ENCODE results near the gene CLBA1.
"Not testable (repeated sequence)": the region's sequence is repeated elsewhere in the genome, so short reads cannot be mapped to it uniquely, and the experiment has no call there.

The CLBA1 gene

DNA sequence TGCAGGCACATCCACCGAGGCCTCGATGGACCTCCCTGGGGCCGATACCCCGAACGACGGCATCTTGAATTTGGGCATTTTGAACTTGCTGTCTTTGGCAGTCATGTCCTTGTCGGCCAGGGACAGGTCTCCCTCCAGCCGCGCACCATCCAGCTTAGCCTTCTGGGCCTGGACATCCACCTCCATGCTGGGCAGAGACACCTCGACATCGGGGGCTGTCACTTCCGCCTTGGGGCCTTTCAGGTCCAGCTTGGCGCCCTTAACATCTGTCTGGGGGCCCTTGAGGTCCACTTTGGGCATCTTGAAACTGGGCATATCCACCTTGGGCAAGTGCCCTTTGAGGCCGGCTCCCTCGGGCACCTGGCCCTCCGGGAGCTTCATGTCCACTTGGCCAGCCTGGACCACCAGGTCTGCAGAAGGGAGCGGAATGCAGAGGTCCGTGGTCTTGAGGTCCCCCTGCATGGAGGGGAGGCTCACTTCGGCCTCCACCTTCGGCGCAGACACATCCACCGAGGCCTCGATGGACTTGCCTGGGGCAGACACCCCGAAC is 36.1 kb upstream of the CLBA1 start:
- 95% methylated on average over 18 of the region's 24 CpGs for WGBS

DNA sequence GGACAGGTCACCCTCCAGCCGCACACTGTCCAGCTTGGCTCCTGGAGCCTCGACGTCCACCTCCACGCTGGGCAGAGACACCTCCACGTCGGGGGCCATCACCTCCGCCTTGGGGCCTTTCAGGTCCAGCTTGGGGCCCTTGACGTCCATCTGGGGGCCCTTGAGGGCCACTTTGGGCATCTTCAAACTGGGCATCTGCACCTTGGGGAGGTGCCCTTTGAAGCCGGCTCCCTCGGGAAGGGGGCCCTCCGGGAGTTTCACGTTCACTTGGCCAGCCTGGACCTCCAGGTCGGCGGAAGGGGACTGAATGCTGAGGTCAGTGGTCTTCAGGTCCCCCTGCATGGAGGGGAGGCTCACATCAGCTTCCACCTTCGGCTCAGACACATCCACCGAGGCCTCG is 35.6 kb upstream of the CLBA1 start:
- H3K4me3 ChIP-seq (ENCODE audit: low read length) = no peak overlapping the region
- H3K36me3 ChIP-seq (ENCODE audit: insufficient read depth, low read length) = no peaks in the 10 kb centered on the region
- no peaks in the 10 kb centered on the region for H3K27me3 ChIP-seq (ENCODE audit: insufficient read depth, low read length)
- no peak overlapping the region for H3K9ac ChIP-seq (ENCODE audit: low read depth, low read length)
- H3K4me1 ChIP-seq (ENCODE audit: insufficient read depth, low read length) = no peaks in the 10 kb centered on the region
- no peak overlapping the region for H3K27ac ChIP-seq (ENCODE audit: low read depth, low read length)
- no peaks in the 10 kb centered on the region for H3K9me3 ChIP-seq (ENCODE audit: insufficient read depth, low read depth, low read length)
- 95% methylated on average over 17 of the region's 17 CpGs for WGBS

More for the DNA sequence above, 36.1 kb upstream of the CLBA1 start:
- H3K27ac ChIP-seq (ENCODE audit: low read depth, low read length); H3K27me3 ChIP-seq (ENCODE audit: insufficient read depth, low read length); H3K9ac ChIP-seq (ENCODE audit: low read depth, low read length); H3K9me3 ChIP-seq (ENCODE audit: insufficient read depth, low read depth, low read length); H3K4me1 ChIP-seq (ENCODE audit: insufficient read depth, low read length); H3K4me3 ChIP-seq (ENCODE audit: low read length); H3K36me3 ChIP-seq (ENCODE audit: insufficient read depth, low read length): not testable (repeated sequence)

DNA sequence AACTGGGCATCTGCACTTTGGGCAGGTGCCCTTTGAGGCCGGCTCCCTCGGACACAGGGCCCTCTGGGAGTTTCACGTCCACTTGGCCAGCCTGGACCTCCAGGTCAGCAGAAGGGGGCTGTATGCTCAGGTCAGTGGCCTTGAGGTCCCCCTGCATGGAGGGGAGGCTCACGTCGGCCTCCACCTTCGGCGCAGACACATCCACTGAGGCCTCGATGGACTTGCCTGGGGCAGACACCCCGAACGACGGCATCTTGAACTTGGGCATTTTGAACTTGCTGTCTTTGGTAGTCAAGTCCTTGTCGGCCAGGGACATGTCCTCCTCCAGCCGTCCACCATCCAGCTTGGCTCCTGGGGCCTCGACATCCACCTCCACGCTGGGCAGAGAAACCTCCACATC is 34.9 kb upstream of the CLBA1 start:
- not testable (repeated sequence) for H3K27ac ChIP-seq (ENCODE audit: low read depth, low read length); H3K4me3 ChIP-seq (ENCODE audit: low read length); H3K9ac ChIP-seq (ENCODE audit: low read depth, low read length); H3K9me3 ChIP-seq (ENCODE audit: insufficient read depth, low read depth, low read length); H3K36me3 ChIP-seq (ENCODE audit: insufficient read depth, low read length); H3K4me1 ChIP-seq (ENCODE audit: insufficient read depth, low read length); H3K27me3 ChIP-seq (ENCODE audit: insufficient read depth, low read length)
- WGBS = 94% methylated on average over 15 of the region's 15 CpGs

DNA sequence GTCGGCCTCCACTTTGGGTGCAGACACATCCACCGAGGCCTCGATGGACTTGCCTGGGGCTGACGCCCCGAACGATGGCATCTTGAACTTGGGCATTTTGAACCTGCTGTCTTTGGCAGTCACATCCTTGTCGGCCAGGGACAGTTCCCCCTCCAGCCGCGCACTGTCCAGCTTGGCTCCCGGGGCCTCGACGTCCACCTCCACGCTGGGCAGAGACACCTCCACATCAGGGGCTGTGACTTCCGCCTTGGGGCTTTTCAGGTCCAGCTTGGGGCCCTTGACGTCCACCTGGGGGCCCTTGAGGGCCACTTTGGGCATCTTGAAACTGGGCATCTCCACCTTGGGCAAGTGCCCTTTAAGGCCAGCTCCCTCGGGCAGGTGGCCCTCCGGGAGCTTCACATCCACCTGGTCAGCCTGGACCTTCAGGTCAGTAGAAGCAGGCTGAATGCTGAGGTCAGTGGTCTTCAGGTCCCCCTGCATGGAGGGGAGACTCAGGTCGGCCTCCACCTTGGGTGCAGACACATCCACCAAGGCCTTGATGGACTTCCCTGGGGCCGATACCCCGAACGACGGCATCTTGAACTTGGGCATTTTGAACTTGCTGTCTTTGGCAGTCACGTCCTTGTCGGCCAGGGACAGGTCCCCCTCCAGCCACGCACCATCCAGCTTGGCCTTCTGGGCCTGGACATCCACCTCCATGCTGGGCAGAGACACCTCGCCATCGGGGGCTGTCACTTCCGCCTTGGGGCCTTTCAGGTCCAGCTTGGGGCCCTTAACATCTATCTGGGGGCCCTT is 33.5 kb upstream of the CLBA1 start:
- H3K27me3 ChIP-seq (ENCODE audit: insufficient read depth, low read length); H3K4me1 ChIP-seq (ENCODE audit: insufficient read depth, low read length); H3K36me3 ChIP-seq (ENCODE audit: insufficient read depth, low read length); H3K27ac ChIP-seq (ENCODE audit: low read depth, low read length); H3K4me3 ChIP-seq (ENCODE audit: low read length); H3K9me3 ChIP-seq (ENCODE audit: insufficient read depth, low read depth, low read length); H3K9ac ChIP-seq (ENCODE audit: low read depth, low read length): not testable (repeated sequence)
- 94% methylated on average over 28 of the region's 28 CpGs for WGBS

DNA sequence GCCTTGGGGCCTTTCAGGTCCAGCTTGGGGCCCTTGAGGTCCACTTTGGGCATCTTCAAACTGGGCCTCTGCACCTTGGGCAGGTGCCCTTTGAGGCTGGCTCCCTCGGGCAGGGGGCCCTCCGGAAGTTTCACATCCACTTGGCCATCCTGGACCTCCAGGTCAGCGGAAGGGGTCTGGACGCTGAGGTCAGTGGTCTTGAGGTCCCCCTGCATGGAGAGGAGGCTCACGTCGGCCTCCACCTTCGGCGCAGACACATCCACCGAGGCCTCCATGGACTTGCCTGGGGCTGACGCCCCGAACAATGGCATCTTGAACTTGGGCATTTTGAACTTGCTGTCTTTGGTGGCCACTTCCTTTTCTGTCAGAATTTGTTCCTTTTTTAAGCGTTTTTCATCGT is 32.5 kb upstream of the CLBA1 start:
- Histone ChIP-seq H3K4me3 (ENCODE audit: low read length) (no peak overlapping the region), H3K27me3 (ENCODE audit: insufficient read depth, low read length) (no peaks in the 10 kb centered on the region; the same call in 1 of the 2 replicates), H3K9ac (ENCODE audit: low read depth, low read length) (no peak overlapping the region), H3K27ac (ENCODE audit: low read depth, low read length) (no peak overlapping the region), H3K4me1 (ENCODE audit: insufficient read depth, low read length) (no peaks in the 10 kb centered on the region), H3K36me3 (ENCODE audit: insufficient read depth, low read length) (no peaks in the 10 kb centered on the region), H3K9me3 (ENCODE audit: insufficient read depth, low read depth, low read length) (no peaks in the 10 kb centered on the region)
- WGBS = 90% methylated on average over 13 of the region's 13 CpGs

DNA sequence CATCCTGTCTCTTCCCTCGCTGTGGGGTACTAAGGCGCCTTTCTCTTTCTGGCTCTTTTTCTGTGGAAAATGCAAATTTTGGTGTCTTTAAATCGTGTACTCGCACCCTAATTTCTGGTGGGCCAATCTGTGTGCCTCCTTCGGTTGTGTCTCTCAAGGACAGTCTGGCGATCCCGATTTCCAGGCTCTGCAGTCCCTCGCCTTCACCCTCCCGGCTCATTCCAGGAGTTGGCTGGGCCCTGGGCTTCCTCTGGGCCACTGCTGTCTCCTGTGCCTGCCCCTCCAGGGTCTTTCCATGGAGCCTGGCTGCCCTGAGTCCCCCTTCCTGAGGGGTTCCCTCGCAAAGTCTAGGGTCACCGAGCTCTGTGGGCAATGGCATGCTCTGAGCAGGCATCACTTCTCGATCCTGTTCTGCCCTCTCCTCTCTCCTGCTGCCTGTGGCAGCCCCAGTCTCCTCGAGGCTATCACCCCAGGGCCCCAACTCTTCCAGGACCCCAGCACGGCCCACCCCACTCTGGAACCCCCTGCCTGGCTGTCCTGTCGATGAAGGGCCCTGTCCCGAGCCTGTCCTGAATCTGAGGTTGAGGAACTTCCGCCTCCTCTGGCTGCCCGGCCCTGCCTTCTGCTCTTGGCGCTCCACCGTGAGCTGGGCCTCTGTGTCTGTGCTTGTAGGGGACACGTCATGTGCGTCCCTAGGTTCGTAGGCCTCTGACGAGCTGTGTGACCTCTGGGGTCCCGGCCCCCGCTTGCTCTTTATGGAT is 31.5 kb upstream of the CLBA1 start:
- 91% methylated on average over 26 of the region's 26 CpGs for WGBS
- H3K27ac ChIP-seq (ENCODE audit: low read depth, low read length) = no peak overlapping the region
- H3K27me3 ChIP-seq (ENCODE audit: insufficient read depth, low read length) = no peaks in the 10 kb centered on the region; the same call in 1 of the 2 replicates
- H3K4me1 ChIP-seq (ENCODE audit: insufficient read depth, low read length) = no peaks in the 10 kb centered on the region
- no peak overlapping the region for H3K9ac ChIP-seq (ENCODE audit: low read depth, low read length)
- no peak overlapping the region for H3K4me3 ChIP-seq (ENCODE audit: low read length)
- H3K36me3 ChIP-seq (ENCODE audit: insufficient read depth, low read length) = no peaks in the 10 kb centered on the region
- no peaks in the 10 kb centered on the region for H3K9me3 ChIP-seq (ENCODE audit: insufficient read depth, low read depth, low read length)

DNA sequence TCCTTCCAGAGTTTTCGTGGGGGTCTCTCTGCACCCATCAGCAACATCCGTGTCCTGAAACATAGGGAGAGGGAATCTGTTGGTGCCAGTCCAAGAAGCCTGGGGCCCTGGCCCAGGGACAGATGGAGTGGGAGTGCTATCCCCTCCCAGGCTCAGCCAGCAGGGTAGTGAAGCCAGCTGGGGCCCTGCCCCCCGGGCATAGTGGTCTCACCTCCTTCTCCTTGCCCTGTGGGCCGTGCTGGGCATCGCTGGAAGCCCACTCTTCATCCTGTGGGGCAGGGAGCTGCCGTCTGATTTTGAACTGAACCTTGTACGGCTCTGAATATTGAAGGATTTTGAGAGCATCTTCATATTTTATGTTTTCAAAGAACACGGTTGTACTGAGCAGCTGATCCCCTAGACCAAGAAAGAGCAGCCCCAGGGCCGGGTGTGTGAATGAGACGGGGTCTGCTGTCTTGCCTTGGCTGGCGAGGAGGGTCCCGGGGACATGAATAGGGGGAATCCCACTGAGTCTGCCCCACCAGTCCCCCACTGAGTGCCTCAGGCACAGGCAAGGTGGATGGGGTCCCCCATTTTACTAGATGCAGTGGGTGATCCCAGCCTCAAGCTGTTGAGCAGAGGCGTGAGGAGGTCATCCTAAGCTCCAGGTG is 30.7 kb upstream of the CLBA1 start:
- H3K36me3 ChIP-seq (ENCODE audit: insufficient read depth, low read length) = no peaks in the 10 kb centered on the region
- no peak overlapping the region for H3K4me3 ChIP-seq (ENCODE audit: low read length)
- H3K9ac ChIP-seq (ENCODE audit: low read depth, low read length) = no peak overlapping the region
- 93% methylated on average over 13 of the region's 13 CpGs for WGBS
- H3K4me1 ChIP-seq (ENCODE audit: insufficient read depth, low read length) = no peaks in the 10 kb centered on the region
- no peak overlapping the region for H3K27ac ChIP-seq (ENCODE audit: low read depth, low read length)
- no peaks in the 10 kb centered on the region for H3K9me3 ChIP-seq (ENCODE audit: insufficient read depth, low read depth, low read length)
- H3K27me3 ChIP-seq (ENCODE audit: insufficient read depth, low read length) = no peaks in the 10 kb centered on the region; the same call in 1 of the 2 replicates

DNA sequence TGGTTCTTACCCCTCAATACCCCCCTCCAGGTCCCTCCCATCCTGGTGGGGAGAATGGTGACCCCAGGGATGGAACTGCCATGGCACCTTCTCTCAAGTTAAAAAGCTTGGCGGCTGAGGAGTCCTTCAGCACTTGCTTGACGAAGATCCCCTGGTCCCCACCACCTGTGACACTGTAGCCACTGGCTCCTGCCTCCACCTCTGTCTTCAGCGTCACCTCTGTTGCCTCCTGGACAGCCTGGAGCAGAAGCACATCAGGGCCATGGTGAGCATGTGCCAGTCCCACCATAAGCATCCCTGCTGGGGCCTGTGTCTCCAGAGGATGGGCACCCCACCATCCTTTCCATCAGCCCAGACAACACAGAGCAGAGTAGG is 30.2 kb upstream of the CLBA1 start:
- Histone ChIP-seq H3K4me1 (ENCODE audit: insufficient read depth, low read length) (no peaks in the 10 kb centered on the region), H3K9ac (ENCODE audit: low read depth, low read length) (no peak overlapping the region), H3K27me3 (ENCODE audit: insufficient read depth, low read length) (no peaks in the 10 kb centered on the region; the same call in 1 of the 2 replicates), H3K9me3 (ENCODE audit: insufficient read depth, low read depth, low read length) (no peaks in the 10 kb centered on the region), H3K27ac (ENCODE audit: low read depth, low read length) (no peak overlapping the region), H3K36me3 (ENCODE audit: insufficient read depth, low read length) (no peaks in the 10 kb centered on the region), H3K4me3 (ENCODE audit: low read length) (no peak overlapping the region)
- WGBS = 90% methylated on average over 3 of the region's 3 CpGs

DNA sequence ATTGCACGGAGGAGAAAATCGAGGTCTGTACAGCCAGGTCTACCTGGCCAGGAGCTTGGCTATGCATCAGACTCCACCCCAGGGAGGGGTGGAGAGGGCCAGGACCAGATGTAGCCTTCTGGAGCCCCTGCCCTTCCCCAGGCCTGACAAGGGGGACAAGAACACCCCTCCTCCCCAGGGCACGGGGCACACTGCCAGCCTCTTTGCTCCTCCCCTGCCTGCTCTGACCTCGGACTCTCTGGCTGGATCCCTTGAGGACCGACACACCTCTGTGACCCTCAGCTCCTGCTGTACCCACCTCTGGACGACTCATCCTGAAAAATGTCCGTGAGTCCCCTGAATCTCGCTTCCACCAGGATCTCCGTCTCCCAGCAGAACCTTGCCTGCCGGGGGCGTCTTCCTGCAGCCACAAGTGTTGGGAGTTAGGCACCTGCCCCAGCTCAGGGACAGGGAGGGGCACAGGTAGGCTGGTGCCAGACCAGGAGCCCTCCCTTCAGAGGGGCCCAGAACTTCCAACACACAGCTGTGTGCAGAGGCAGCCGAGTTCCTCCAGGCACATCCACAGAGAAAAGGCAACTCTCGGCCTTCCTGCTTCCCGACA is 29.2 kb upstream of the CLBA1 start:
- H3K36me3 ChIP-seq (ENCODE audit: insufficient read depth, low read length) = no peaks in the 10 kb centered on the region
- H3K9ac ChIP-seq (ENCODE audit: low read depth, low read length) = no peak overlapping the region
- WGBS = 90% methylated on average over 12 of the region's 14 CpGs
- no peaks in the 10 kb centered on the region for H3K4me1 ChIP-seq (ENCODE audit: insufficient read depth, low read length)
- H3K9me3 ChIP-seq (ENCODE audit: insufficient read depth, low read depth, low read length) = no peaks in the 10 kb centered on the region
- H3K27ac ChIP-seq (ENCODE audit: low read depth, low read length) = no peak overlapping the region
- H3K27me3 ChIP-seq (ENCODE audit: insufficient read depth, low read length) = no peaks in the 10 kb centered on the region; the same call in 1 of the 2 replicates
- H3K4me3 ChIP-seq (ENCODE audit: low read length) = no peak overlapping the region

DNA sequence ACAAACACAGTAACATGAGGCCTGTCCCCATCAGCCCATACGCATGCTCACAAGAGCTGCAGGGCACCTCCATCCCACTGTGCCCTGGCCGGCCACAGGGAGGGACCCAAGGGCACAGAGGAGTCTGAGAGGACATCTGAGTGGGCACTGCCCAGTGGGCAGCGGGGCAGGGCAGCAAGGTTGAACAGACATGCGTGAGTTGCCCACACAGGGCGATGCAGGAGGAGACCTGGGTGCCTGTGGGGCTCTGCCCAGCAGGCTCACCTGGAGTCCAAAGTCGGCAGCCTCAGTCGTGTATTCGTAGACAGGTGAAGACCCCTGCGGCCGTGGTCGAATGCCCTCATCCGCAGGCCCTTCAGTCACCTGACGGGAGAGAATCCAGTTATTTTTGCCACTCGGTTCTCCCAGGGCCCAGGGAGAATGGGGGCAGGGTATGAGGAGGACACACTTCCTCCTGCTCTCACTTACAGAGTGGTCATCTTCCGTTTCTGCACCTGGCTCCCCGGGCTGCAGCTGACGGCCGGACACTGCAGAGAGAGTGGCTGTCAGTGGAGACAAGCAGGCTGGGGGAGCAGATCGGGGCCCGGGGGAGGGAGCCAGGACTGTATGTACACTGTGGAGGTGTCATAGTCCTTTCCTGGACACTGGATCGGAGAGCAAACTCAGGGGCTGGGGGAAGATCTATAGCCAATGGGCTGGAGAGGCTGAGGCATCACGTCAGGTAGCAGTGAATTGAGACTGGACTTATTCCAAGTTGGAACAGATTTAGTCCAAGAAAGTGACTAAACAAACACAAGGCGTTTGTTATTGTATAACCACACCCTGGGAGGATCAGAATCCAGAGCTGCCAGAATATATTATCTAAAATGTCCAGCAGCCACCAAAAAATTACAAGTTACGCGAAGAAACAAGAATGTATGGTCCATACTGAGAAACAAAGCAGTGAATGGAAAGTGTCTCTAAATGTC is 28.2 kb upstream of the CLBA1 start:
- Histone ChIP-seq H3K4me3 (ENCODE audit: low read length) (no peak overlapping the region), H3K36me3 (ENCODE audit: insufficient read depth, low read length) (no peaks in the 10 kb centered on the region), H3K9me3 (ENCODE audit: insufficient read depth, low read depth, low read length) (no peaks in the 10 kb centered on the region), H3K4me1 (ENCODE audit: insufficient read depth, low read length) (no peaks in the 10 kb centered on the region), H3K27me3 (ENCODE audit: insufficient read depth, low read length) (no peaks in the 10 kb centered on the region; the same call in 1 of the 2 replicates), H3K27ac (ENCODE audit: low read depth, low read length) (no peak overlapping the region), H3K9ac (ENCODE audit: low read depth, low read length) (no peak overlapping the region)
- WGBS = 91% methylated on average over 25 of the region's 25 CpGs

Measured in HUES64 (cell line).